Measurements from ENCODE around the gene VWA8. TPM values are rescaled to one million over a fixed set of nuclear protein-coding genes. Genes with fewer than 3 reads are reported as not detected.

VWA8 gene
- total RNA-seq, 2 experiments from 2014 or later: 21.7 to 26.2 TPM

DNA sequence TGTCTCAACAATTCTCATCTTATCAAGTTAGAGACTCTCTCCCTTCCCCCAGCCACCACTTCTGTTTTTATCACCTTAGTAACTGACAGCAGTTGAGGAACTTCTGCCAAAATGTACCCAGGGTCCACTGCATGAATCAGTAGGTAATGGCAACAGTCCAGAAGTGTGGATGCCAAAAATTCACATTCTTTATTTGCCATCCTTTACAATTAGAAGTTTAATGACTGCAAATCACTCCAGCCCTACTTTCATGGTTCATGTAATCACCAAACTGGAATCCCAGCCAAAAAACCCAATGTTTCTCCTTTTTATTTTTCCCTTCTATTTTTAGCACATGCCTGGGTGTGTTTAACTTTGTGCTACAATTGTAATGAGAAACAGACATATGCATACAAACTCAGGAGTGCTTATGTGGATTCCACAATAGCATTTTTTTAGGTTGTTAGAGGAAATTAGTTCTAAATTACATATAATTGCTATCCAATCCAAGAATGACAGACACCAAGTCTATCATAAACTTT is 260.1 kb downstream of the VWA8 start:
- POLR2A ChIA-PET: no interaction called here

DNA sequence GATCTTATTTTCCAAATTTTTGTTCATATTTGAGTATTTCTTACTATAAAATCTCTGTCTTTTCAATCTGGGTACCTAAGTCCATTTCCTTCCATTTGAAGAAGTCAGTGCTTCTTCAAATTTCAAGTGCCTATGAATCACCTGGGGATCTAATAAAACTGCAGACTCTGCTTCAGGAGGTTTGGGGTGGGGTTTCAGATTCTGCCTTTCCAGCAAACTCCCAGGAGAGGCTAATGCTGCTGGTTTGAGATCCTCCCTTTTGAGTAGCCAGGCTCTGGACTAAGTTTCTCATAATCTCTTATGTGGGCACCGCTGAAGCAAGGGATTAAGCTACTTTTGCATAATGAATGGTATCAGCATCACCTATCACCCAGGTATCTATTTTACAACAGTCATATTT is 261.1 kb downstream of the VWA8 start:
- Mint-ChIP-seq H3K36me3 (ENCODE audit: low read depth) (peaks cover 17% of the 10 kb centered on the region), H3K27ac (no peak overlapping the region), H3K4me1 (no peaks in the 10 kb centered on the region), H3K9me3 (ENCODE audit: low read depth) (no peaks in the 10 kb centered on the region), H3K4me3 (no peak overlapping the region), H3K27me3 (no peaks in the 10 kb centered on the region)
- ATAC-seq: no peak
- intact Hi-C loops (cut with DNase I, micrococcal nuclease): no loop called here
- POLR2A ChIA-PET: no interaction called here
- CTCF ChIA-PET: interaction anchor here (1.2 kb wide), 1 partner anchor 22 kb away, joined by 3 read pairs; no protein-coding TSS in a partner anchor
- DNase-seq: no peak

More for the DNA sequence above, 260.1 kb downstream of the VWA8 start:
- no peaks in the 10 kb centered on the region for H3K9me3 Mint-ChIP-seq (ENCODE audit: low read depth)
- no peak for ATAC-seq
- no peak overlapping the region for H3K4me3 Mint-ChIP-seq
- CTCF ChIA-PET: no interaction called here
- DNase-seq: no peak
- no peaks in the 10 kb centered on the region for H3K4me1 Mint-ChIP-seq
- H3K36me3 Mint-ChIP-seq (ENCODE audit: low read depth): peaks cover 13% of the 10 kb centered on the region
- no peaks in the 10 kb centered on the region for H3K27me3 Mint-ChIP-seq
- intact Hi-C loops (cut with DNase I, micrococcal nuclease): no loop called here
- H3K27ac Mint-ChIP-seq: no peak overlapping the region

- Mint-ChIP-seq H3K9me3 (ENCODE audit: low read depth) (no peaks in the 10 kb centered on the region), H3K27me3 (no peaks in the 10 kb centered on the region), H3K36me3 (ENCODE audit: low read depth) (peaks cover 20% of the 10 kb centered on the region), H3K4me1 (no peaks in the 10 kb centered on the region), H3K4me3 (no peak overlapping the region), H3K27ac (no peak overlapping the region)
- no peak for ATAC-seq
- intact Hi-C loops (cut with DNase I, micrococcal nuclease): no loop called here
- DNase-seq: no peak
- ChIA-PET CTCF (no interaction called here), POLR2A (no interaction called here)
Measured at GRCh38 chr13:41697578-41697977, 263.3 kb downstream of the VWA8 start.

DNA sequence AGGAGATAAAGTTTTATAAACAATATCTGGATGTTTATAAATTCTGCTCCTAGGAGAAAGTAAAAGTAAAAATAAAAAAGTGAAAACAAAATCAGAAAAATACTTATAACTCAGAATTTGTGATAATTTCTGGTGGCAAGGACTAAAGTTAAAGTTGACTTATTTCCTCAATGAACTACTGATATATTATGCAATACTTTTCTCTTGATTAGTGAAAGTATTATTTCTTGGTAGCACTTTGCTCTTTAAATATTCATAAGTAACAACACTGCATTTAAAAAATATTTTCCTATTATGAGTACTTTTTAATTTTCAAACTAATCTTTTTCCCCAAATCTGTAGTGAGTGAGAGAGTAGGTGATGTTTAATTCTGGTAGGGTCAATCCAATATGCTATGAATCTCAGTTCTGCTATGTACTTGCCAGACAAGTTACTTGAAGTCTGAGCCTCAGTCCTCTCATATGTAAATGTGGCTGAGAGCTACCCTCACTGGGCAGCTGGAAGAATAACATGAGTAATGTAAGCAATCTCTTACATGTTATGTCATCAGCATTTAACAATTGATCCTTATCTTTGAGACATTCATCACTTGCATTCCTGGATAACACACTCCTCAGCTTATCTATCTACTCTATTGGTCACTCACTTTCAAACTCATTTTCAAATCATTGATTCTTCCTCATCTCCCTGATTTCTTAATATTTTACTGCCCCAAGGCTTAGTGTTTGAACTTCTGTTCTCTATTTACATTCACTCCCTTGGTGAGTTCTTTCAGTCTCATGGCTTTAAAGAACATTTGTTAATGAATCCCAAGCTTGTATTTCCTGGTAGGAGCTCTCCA is 264.5 kb downstream of the VWA8 start:
- POLR2A ChIA-PET: interaction anchor here (0.7 kb wide), 1 partner anchor 355 kb away, joined by 3 read pairs; no protein-coding TSS in a partner anchor
- Mint-ChIP-seq H3K4me3 (no peak overlapping the region), H3K27ac (no peak overlapping the region), H3K27me3 (no peaks in the 10 kb centered on the region), H3K36me3 (ENCODE audit: low read depth) (peaks cover 20% of the 10 kb centered on the region), H3K9me3 (ENCODE audit: low read depth) (no peaks in the 10 kb centered on the region), H3K4me1 (no peaks in the 10 kb centered on the region)
- no peak for DNase-seq
- intact Hi-C loops (cut with DNase I, micrococcal nuclease): no loop called here
- CTCF ChIA-PET: interaction anchor here (0.6 kb wide), 1 partner anchor 618 kb away, joined by 6 read pairs; no protein-coding TSS in a partner anchor
- ATAC-seq: no peak

- Mint-ChIP-seq H3K27me3 (no peaks in the 10 kb centered on the region), H3K27ac (no peak overlapping the region), H3K4me3 (no peak overlapping the region), H3K4me1 (no peaks in the 10 kb centered on the region), H3K9me3 (ENCODE audit: low read depth) (no peaks in the 10 kb centered on the region), H3K36me3 (ENCODE audit: low read depth) (peaks cover 25% of the 10 kb centered on the region)
- ATAC-seq: no peak
- ChIA-PET CTCF (interaction anchor here (0.7 to 1.0 kb wide), 2 partner anchors 26 to 903 kb away, joined by 3 read pairs; no protein-coding TSS in a partner anchor), POLR2A (no interaction called here)
- intact Hi-C loops (cut with DNase I, micrococcal nuclease): no loop called here
- no peak for DNase-seq
Measured at GRCh38 chr13:41694545-41695301, 266.2 kb downstream of the VWA8 start.

- Mint-ChIP-seq H3K27me3 (no peaks in the 10 kb centered on the region), H3K27ac (no peak overlapping the region), H3K36me3 (ENCODE audit: low read depth) (peaks cover 27% of the 10 kb centered on the region), H3K9me3 (ENCODE audit: low read depth) (no peaks in the 10 kb centered on the region), H3K4me3 (no peak overlapping the region), H3K4me1 (no peaks in the 10 kb centered on the region)
- DNase-seq: no peak
- ChIA-PET CTCF (interaction anchor here (0.9 kb wide), 3 partner anchors 22 to 25 kb away, joined by 3 read pairs; no protein-coding TSS in a partner anchor), POLR2A (no interaction called here)
- intact Hi-C loops (cut with DNase I, micrococcal nuclease): no loop called here
- ATAC-seq: no peak
Measured at GRCh38 chr13:41693434-41693833, 267.5 kb downstream of the VWA8 start.

GRCh38 chr13:41691274-41691673 is 269.6 kb downstream of the VWA8 start:
- Mint-ChIP-seq H3K27ac (no peak overlapping the region), H3K4me1 (no peaks in the 10 kb centered on the region), H3K4me3 (no peak overlapping the region), H3K9me3 (ENCODE audit: low read depth) (no peaks in the 10 kb centered on the region), H3K36me3 (ENCODE audit: low read depth) (peaks cover 21% of the 10 kb centered on the region), H3K27me3 (no peaks in the 10 kb centered on the region)
- ChIA-PET CTCF (no interaction called here), POLR2A (no interaction called here)
- ATAC-seq (no peak), DNase-seq (no peak)
- intact Hi-C loops (cut with DNase I, micrococcal nuclease): no loop called here

GRCh38 chr13:41682766-41683165 is 278.1 kb downstream of the VWA8 start:
- intact Hi-C loops (cut with DNase I, micrococcal nuclease): no loop called here
- ATAC-seq (no peak), DNase-seq (no peak)
- no peaks in the 10 kb centered on the region for H3K9me3 Mint-ChIP-seq (ENCODE audit: low read depth)
- H3K27me3 Mint-ChIP-seq: no peaks in the 10 kb centered on the region
- ChIA-PET POLR2A (no interaction called here), CTCF (no interaction called here)
- no peak overlapping the region for H3K27ac Mint-ChIP-seq
- peaks cover 37% of the 10 kb centered on the region for H3K36me3 Mint-ChIP-seq (ENCODE audit: low read depth)
- H3K4me3 Mint-ChIP-seq: no peak overlapping the region
- H3K4me1 Mint-ChIP-seq: peaks cover 9% of the 10 kb centered on the region

DNA sequence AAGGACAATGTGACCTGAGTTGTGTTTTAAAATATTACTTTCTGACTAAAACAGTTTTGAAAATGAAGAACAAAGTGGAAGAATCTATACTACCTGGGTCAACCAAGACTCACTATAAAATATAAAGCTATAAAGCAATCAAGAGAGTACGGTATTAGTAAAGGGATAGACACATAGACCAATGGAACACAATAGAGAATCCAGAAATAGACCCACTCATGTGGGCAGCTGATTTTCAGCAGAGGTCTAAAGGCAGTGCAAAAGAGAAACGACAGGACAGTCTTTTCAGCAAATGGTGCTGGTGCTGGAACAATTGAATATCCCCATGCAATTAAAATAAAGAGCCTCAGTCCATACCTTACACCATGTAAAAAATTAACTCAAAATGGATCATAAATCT is 278.9 kb downstream of the VWA8 start:
- POLR2A ChIA-PET: no interaction called here
- Mint-ChIP-seq H3K4me1 (peaks cover 9% of the 10 kb centered on the region), H3K27me3 (no peaks in the 10 kb centered on the region), H3K4me3 (no peak overlapping the region), H3K36me3 (ENCODE audit: low read depth) (peaks cover 40% of the 10 kb centered on the region), H3K27ac (no peak overlapping the region), H3K9me3 (ENCODE audit: low read depth) (no peaks in the 10 kb centered on the region)
- CTCF ChIA-PET: no interaction called here
- ATAC-seq: no peak
- intact Hi-C loops (cut with DNase I, micrococcal nuclease): no loop called here
- DNase-seq: no peak

- DNase-seq (no peak), ATAC-seq (no peak)
- no peaks in the 10 kb centered on the region for H3K27me3 Mint-ChIP-seq
- no peaks in the 10 kb centered on the region for H3K9me3 Mint-ChIP-seq (ENCODE audit: low read depth)
- no peak overlapping the region for H3K4me3 Mint-ChIP-seq
- no peak overlapping the region for H3K27ac Mint-ChIP-seq
- peaks cover 42% of the 10 kb centered on the region for H3K36me3 Mint-ChIP-seq (ENCODE audit: low read depth)
- CTCF ChIA-PET: no interaction called here
- POLR2A ChIA-PET: no interaction called here
- peaks cover 9% of the 10 kb centered on the region for H3K4me1 Mint-ChIP-seq
- intact Hi-C loops (cut with DNase I, micrococcal nuclease): no loop called here
Measured at GRCh38 chr13:41681587-41681986, 279.3 kb downstream of the VWA8 start.

- DNase-seq (no peak), ATAC-seq (no peak)
- no peak overlapping the region for H3K4me3 Mint-ChIP-seq
- peaks cover 42% of the 10 kb centered on the region for H3K36me3 Mint-ChIP-seq (ENCODE audit: low read depth)
- H3K27ac Mint-ChIP-seq: peak overlapping the region; percentile 19
- no peaks in the 10 kb centered on the region for H3K9me3 Mint-ChIP-seq (ENCODE audit: low read depth)
- no peaks in the 10 kb centered on the region for H3K27me3 Mint-ChIP-seq
- intact Hi-C loops (cut with DNase I, micrococcal nuclease): no loop called here
- ChIA-PET POLR2A (no interaction called here), CTCF (no interaction called here)
- H3K4me1 Mint-ChIP-seq: peaks cover 9% of the 10 kb centered on the region
Measured at GRCh38 chr13:41680900-41681299, 280.0 kb downstream of the VWA8 start.

DNA sequence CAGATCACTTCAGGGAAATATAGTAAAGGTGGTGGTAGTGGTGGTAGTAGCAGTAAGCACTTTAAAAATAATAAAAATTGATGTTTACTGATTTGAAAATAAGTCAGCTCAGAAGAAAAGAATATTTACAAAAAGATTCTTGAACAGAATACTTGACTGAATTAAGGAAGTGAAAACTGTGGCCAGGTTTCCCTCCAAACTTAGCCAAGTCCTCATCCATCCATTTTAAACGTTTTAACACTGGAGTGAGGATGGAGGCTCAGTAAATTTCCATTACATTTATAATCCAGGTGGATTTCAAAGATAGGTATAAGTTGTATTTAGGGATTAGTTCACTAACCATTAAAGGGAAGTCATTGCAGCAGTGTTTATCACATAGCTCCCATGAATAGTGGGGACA is 282.1 kb downstream of the VWA8 start:
- no peak overlapping the region for H3K27ac Mint-ChIP-seq
- H3K9me3 Mint-ChIP-seq (ENCODE audit: low read depth): no peaks in the 10 kb centered on the region
- ATAC-seq (no peak), DNase-seq (no peak)
- no peaks in the 10 kb centered on the region for H3K27me3 Mint-ChIP-seq
- no peak overlapping the region for H3K4me3 Mint-ChIP-seq
- CTCF ChIA-PET: interaction anchor here (0.6 to 4.8 kb wide), 4 partner anchors 8 to 451 kb away, joined by 3 to 32 read pairs (median 5); no protein-coding TSS in a partner anchor
- peaks cover 35% of the 10 kb centered on the region for H3K36me3 Mint-ChIP-seq (ENCODE audit: low read depth)
- peaks cover 9% of the 10 kb centered on the region for H3K4me1 Mint-ChIP-seq
- POLR2A ChIA-PET: no interaction called here
- intact Hi-C loops (cut with DNase I, micrococcal nuclease): no loop called here
